ENCODE results near the gene SBNO2.
"Not testable (repeated sequence)": the region's sequence is repeated elsewhere in the genome, so short reads cannot be mapped to it uniquely, and the experiment has no call there.

The SBNO2 gene

GRCh38 chr19:1134431-1134830 lies 39.6 kb downstream of the SBNO2 start:
- no peak for DNase-seq

- DNase-seq, result no peak
These were observed 40.6 kb downstream of the SBNO2 start for GRCh38 chr19:1133471-1133929.

DNA sequence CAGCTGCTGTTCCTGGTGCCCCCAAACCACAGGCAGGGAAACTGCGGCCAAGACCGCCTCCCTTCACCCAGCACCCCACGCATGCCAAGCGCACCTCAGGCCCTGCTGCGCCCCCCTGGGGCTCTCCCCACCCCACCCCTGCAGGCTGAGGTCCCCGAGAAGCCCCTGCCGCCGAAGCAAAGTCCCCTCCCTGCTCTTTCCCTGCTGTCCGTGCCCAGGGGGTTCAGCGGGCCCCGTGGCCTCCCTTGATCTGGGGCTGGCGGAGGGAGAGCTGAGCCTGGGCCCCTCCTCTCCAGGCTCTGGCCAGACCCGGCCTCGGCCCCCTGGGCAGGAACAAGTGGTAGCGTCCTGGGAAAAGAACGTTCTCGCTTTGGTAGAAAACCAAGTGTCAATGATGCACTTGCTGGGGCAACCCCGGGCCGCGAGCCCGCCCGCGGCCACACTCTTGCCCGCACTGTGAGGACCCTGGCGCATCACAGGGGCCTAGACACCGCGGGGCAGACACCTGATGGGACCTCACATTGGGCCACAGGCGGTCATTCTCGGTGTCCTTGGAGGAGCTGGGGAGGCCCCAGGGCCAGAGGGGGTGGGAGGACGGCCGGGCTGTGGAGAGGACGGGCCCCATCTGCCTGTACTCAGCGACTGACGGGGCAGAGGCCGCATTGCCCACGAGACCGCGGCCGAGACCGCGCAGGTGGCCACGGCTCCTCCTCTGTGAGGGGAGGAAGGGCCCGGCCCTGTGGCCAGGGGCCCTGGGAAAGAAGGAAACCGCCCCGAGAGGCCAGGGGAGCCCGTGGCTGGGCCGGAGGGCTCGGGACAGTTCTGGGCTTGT lies 41.3 kb downstream of the SBNO2 start:
- no peak for DNase-seq

- no peak for DNase-seq
These were observed 42.1 kb downstream of the SBNO2 start for GRCh38 chr19:1131718-1132551.

- DNase-seq, result no peak
These were observed 43.0 kb downstream of the SBNO2 start for GRCh38 chr19:1130771-1131717.

DNA sequence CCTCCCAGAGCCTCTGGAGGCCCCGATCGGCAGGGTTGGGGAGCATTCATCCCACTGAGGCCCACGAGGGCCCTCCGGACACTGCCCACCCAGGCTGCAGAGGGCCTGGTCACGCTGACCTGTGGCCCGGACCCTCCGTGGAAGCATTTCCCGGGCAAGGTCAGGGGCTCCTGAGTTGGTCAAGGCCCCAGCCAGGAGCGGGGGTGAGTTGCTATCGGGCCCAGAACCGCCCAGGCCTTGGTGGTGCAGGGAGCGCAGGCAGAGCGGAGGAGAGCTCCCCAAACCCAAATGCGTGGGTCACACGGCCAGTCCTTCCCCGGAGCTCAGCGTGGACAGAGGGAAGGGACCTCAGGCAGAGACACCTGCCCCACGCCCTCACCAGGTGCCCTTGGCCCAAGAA lies 44.5 kb downstream of the SBNO2 start:
- no peak for DNase-seq

GRCh38 chr19:1129084-1129483 lies 45.0 kb downstream of the SBNO2 start:
- DNase-seq, result not testable (repeated sequence)

DNA sequence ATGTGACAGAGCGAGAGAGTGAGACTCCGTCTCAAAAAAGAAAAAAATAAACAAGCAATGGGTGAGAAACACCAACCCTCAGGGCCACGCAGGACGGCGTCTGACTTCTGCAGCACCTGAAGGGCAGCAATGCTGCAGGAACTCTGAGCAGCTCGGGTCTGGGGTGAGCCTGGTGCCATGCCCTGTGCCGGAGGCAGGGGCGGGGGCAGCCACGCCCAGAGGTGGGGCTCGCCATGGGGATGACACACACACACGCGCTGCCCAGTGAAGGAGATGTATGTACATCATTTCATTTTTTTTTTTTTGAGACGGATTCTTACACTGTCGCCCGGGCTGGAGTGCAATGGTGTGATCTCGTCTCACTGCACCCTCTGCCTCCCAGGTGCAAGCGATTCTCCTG lies 46.0 kb downstream of the SBNO2 start:
- DNase-seq, result no peak

GRCh38 chr19:1126984-1127760 lies 46.9 kb downstream of the SBNO2 start:
- DNase-seq, result no peak

- no peak for DNase-seq
These were observed 48.2 kb downstream of the SBNO2 start for GRCh38 chr19:1125601-1126467.

DNA sequence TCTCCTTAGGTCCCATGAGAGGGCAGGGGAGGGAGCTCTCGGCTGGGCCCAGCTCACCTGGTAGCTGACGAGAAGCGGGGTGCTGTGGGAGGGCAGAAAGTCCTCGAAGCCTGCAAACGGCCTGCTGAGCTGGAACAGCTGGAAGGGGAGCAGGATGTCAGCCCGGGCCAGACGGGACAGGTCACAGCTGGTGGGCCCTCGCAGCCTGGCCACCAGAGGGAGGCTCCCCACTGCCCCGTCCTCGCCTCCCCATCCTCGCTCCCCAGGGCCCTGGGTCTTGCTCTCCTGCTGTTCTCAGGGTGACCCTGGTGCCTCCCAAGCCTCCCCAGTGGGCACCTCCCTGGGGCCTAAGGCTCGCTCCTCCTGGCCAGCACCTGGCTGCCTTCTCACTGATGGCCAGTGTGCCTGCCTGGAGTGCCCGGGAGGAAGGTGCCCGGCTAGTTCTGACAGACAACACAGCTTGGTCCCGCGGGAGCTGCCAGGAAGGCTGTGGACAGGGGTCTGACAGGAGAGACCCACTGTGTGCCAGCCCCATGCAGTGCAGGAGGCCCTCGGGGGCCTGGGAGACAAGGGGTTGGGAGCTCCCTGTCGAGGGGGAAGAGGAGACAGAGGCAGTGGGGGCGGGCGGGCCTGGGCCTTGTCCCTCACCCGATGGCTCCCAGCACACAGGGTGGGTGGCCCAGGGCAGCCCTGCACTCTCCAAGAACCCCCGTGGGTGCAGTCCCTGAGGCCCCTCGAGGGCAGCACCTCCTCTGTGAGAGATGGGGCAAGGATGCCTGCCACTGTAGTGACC lies 50.0 kb downstream of the SBNO2 start:
- DNase-seq, result no peak

DNA sequence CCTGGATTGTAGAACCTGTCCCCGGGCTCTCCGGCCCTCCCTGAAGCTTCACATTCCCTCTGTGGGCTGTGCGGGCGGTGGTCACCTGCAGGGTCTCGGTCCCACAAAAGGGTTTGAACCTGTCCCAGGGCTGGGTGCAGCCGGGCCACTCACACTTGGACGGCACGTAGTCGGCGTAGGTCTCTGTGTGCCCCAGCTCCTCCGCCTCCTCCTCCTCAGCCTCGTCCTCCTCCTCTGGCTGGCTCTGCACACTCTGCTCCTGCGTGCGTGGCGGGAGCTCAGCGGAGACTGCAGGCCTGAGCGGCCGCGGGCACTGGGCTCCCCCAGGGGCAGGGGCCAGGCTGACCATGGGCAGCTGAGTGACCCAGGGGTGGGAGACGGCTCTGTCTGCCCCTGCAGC lies 50.7 kb downstream of the SBNO2 start:
- DNase-seq, result no peak

DNA sequence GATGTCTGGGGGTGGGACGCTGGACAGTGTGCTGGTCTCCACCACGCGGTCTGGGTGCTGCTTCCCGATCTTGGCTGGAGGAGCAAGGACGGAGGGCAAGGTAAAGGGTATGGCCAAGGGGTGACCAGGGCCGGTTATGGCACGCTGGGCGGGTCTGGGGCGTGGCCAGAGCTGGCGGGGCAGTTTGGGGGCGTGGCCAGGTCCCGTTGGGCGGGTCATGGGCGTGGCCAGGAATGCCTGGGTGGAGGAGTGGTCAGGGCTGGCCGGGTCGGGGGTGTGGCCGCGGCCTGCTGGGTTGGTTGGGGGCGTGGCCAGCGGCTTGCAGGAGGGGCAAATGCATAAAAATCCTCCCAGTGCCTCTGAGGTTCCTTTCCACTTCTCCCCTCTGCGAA lies 51.1 kb downstream of the SBNO2 start:
- no peak for DNase-seq

- DNase-seq, result no peak
These were observed 51.8 kb downstream of the SBNO2 start for GRCh38 chr19:1122021-1122971.

DNA sequence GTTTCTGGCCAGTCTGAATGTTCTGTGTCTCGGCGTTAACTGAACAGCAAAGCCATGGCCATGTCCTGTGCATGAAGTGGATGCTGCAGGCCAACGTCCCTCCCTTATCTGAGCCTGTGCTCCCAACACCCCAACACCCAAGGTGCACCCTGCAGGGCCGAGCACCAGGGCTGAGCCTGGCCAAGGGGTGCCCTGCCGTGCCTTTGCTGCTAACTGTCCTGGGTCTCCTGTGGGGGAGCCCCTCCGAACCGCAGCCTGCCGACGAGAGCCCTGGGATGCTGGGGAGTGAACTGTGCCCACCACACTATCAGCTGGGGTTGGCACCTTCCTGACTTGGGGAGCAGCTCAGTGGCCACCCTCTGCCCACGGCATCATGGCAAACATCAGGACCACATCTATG lies 52.7 kb downstream of the SBNO2 start:
- DNase-seq, result no peak

GRCh38 chr19:1119475-1120217 lies 54.4 kb downstream of the SBNO2 start:
- DNase-seq, result no peak

DNA sequence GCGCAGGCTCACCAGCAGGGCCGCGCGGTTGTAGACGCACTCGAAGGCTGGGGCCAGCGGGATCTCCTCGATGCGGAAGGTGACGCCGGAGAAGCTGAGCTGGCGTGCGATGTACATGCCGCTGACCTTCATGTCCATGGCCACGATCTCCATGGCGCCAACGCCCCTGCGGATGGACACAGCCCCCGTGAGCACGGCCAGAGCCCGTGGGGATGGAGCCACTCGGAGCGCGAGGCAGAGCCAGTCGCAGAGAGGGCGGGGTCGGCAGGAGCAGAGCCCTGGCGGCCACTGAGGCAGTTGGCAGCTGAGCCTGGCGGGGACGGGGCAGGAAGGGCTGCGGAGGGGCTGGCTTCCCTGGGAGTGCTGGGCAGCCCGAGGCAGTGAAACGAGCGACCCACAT lies 55.1 kb downstream of the SBNO2 start:
- DNase-seq, result no peak

DNA sequence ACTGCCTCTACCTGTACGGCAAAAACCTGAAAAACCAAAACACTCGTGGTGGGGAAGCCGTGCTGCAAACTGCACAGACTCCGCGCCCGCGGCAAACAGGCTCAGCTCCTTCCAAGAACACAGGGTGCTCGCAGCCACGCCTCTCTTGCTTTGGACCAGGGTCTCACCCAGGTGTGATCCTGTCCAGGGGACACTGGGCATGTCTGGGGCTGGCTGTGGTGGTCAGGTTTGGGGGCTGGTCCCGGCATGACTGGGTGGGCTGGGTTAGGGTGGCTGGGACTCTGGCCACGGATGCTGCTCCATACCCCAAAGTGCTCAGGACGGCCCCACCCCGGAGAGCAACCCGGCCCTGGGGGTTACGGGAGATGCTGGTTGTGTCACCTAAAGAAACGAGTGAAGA lies 56.4 kb downstream of the SBNO2 start:
- DNase-seq, result no peak

All from DMS79 (cell line).